ENCODE results near the gene DNAJC12. TPM values are rescaled to one million over a fixed set of nuclear protein-coding genes. Genes with fewer than 3 reads are reported as not detected.

Gene DNAJC12
- total and polyA plus RNA-seq, 2 of the 8 experiments (the other 6 are each of a cell fraction or from before 2014, with no cell fraction given): 0.86 to 4.2 TPM

DNA sequence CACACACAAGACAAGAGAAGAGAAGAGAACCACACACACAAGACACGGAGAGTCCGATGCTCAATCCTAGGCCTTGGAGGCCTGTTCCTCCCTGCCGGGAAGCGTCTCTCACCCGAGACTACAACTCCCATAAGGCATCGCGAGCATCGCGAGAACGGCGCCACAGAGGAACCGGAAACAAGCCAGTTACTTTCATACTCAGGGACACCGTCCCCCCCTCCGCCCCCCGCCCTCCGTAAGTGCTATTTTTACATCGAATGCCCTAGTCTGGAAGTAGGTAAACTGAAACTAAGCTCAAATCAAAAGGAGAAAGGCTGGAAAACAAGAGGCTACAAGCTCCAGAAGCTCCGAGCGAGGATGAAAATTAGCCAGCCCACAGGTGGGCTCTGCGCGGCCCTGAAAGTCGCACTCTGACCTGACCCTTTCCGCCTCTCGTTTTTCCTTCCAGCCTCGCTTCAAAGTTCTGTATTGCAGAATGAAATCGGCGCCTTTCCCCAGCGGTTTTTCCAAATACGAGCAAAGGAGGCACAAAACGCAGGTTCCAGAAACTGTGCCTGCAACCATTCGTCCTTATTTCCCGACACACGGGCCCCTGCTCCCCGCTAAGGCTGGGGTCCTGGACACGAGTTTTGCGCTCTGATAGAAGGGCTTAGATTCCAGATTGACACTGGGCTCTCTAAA, 11.5 kb upstream of the DNAJC12 start:
- peak overlapping the region; percentile 79 for H4K5ac ChIP-seq (ENCODE audit: insufficient read length, low read depth, low read length)
- H3K4me2 ChIP-seq (ENCODE audit: insufficient read depth in 1 of 2, low read depth in 2 of 2, low read length in 2 of 2): peak overlapping the region; percentile 76 to 89
- DNase-seq (ENCODE audit: low read depth in 1 of 2, low spot score in 2 of 2) (peak; percentile 81 to 94), FAIRE-seq (peak; percentile 85)
- peak overlapping the region; percentile 66 for H3K27ac ChIP-seq (ENCODE audit: low read depth, low read length)
- H3K4me1 ChIP-seq (replicated peaks in 1 of 4; ENCODE audit: control insufficient read depth in 3 of 4, insufficient read depth in 4 of 4, low read length in 3 of 4): no peaks in the 10 kb centered on the region
- no peaks in the 10 kb centered on the region for H4K20me1 ChIP-seq (replicated peaks in 1 of 2; ENCODE audit: control insufficient read depth in 1 of 2, insufficient read depth in 2 of 2, low read length in 2 of 2)
- H2BK5ac ChIP-seq (ENCODE audit: low read depth, low read length): peak overlapping the region; percentile 58
- WGBS, 2 experiments (ENCODE audit: extremely low coverage in 1 of 2, insufficient coverage in 1 of 2, insufficient read length in 1 of 2, insufficient replicate concordance in 2 of 2, low coverage in 1 of 2, low lambda C conversion rate in 2 of 2, missing lambda C conversion rate in 1 of 2): 2% methylated on average over 34 of the region's 36 CpGs; no CpG with 5 or more reads in 1 of the 2 experiments
- 0 out of 2 replicates have a peak overlapping the region, but pooled peaks have one; percentile 72 for H2BK15ac ChIP-seq (ENCODE audit: low read length)
- peak overlapping the region; percentile 85 to 93 (median 89) for H3K4me3 ChIP-seq (ENCODE audit: extremely low read depth in 1 of 4, insufficient read depth in 2 of 4, low read depth in 3 of 4, low read length in 4 of 4)
- CTCF ChIA-PET (ENCODE audit: partially characterized antibody): interaction anchor here (0.9 kb wide), 2 partner anchors 12 to 61 kb away, joined by 3 to 4 read pairs; no protein-coding TSS in a partner anchor
- H2BK12ac ChIP-seq (ENCODE audit: low read depth, low read length): no peak overlapping the region; the same call in 1 of the 2 replicates
- peak overlapping the region; percentile 19 for H3K4ac ChIP-seq (replicated peaks; ENCODE audit: insufficient read length, low read depth, low read length)
- peak overlapping the region; percentile 64; the same call in 1 of the 2 replicates for H3K18ac ChIP-seq (ENCODE audit: extremely low read depth, low read length)
- H3K9ac ChIP-seq (replicated peaks in 1 of 4; ENCODE audit: extremely low read depth in 1 of 4, low read depth in 3 of 4, low read length in 3 of 4): peak overlapping the region; percentile 78 to 98 (median 80)
- no peak overlapping the region for H4K91ac ChIP-seq (replicated peaks; ENCODE audit: insufficient read length, low read length)
- peak overlapping the region; percentile 76 for H2AFZ ChIP-seq (ENCODE audit: low read length)
- no peaks in the 10 kb centered on the region for H3K79me1 ChIP-seq (ENCODE audit: low read depth, low read length)
- H3K56ac ChIP-seq (replicated peaks; ENCODE audit: insufficient read length, low read depth, low read length): peak overlapping the region; percentile 91
- no peak overlapping the region for H2BK120ac ChIP-seq (replicated peaks; ENCODE audit: low read depth, low read length)
- H3K9me3 ChIP-seq (ENCODE audit: insufficient read depth in 2 of 2, low read depth in 1 of 2, low read length in 1 of 2): no peaks in the 10 kb centered on the region
- no peak overlapping the region for H3K23ac ChIP-seq (ENCODE audit: insufficient read length)
- POLR2A ChIA-PET (ENCODE audit: partially characterized antibody): interaction anchor here (0.6 to 1.2 kb wide), 6 partner anchors 9 to 126 kb away, joined by 3 to 4 read pairs (median 3); no protein-coding TSS in a partner anchor
- no peak overlapping the region; the same call in 1 of the 2 replicates for H2AK5ac ChIP-seq (ENCODE audit: low read depth, low read length)
- H3K79me2 ChIP-seq (ENCODE audit: control insufficient read depth in 1 of 2, insufficient read depth in 2 of 2, low read length in 2 of 2): no peaks in the 10 kb centered on the region
- H3K36me3 ChIP-seq (ENCODE audit: control insufficient read depth in 2 of 4, insufficient read depth in 4 of 4, low read length in 3 of 4): no peaks in the 10 kb centered on the region
- H3K14ac ChIP-seq (ENCODE audit: insufficient read length): no peak overlapping the region
- H3K27me3 ChIP-seq (replicated peaks in 1 of 4; ENCODE audit: control insufficient read depth in 3 of 4, extremely low read depth in 1 of 4, insufficient read depth in 3 of 4, low read length in 3 of 4): no peaks in the 10 kb centered on the region
- peaks cover 2% of the 10 kb centered on the region; the same call in 1 of the 2 replicates for H3K23me2 ChIP-seq (ENCODE audit: low read depth, low read length)
- no peak overlapping the region for H2BK20ac ChIP-seq (ENCODE audit: low read length)
- H4K8ac ChIP-seq (ENCODE audit: extremely low read depth, insufficient read depth, low read length): peak overlapping the region; percentile 81
- TF ChIP-seq YY1 (IDR thresholded peaks at IDR 0.05; ENCODE audit: low read depth, low read length): peak; percentile 37; the same call in 1 of the 2 replicates
- TF ChIP-seq CREB1 (IDR thresholded peaks at IDR 0.05): no peak
- TF ChIP-seq RXRA (IDR thresholded peaks at IDR 0.05; ENCODE audit: insufficient read depth, low read depth, low read length): no peak
- TF ChIP-seq, protein P1, sequence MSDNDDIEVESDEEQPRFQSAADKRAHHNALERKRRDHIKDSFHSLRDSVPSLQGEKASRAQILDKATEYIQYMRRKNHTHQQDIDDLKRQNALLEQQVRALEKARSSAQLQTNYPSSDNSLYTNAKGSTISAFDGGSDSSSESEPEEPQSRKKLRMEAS (IDR thresholded peaks at IDR 0.05): no peak
- TF ChIP-seq TAF7 (optimal IDR thresholded peaks at IDR 0.05; ENCODE audit: borderline replicate concordance, low read depth, low read length): no peak
- TF ChIP-seq SIN3A (conservative IDR thresholded peaks at IDR 0.05 in 1 of 2, IDR thresholded peaks at IDR 0.05 in 1 of 2; ENCODE audit: low read depth in 1 of 2, low read length in 2 of 2): 0 out of 4 replicates have a peak, but pooled peaks of 1 of the 2 experiments have one; percentile 46
- no peak for TF ChIP-seq JUN (IDR thresholded peaks at IDR 0.05; ENCODE audit: low read depth, low read length)
- TF ChIP-seq TBP (IDR thresholded peaks at IDR 0.05; ENCODE audit: low read depth, low read length): peak; percentile 60; the same call in 1 of the 2 replicates
- no peak for TF ChIP-seq POU5F1 (IDR thresholded peaks at IDR 0.05; ENCODE audit: low read depth, low read length)
- no peak for TF ChIP-seq HDAC2 (IDR thresholded peaks at IDR 0.05; ENCODE audit: borderline replicate concordance in 1 of 2, low read depth in 2 of 2, low read length in 2 of 2)
- TF ChIP-seq POLR2A (IDR thresholded peaks at IDR 0.05; ENCODE audit: control extremely low read depth in 1 of 2, low read depth in 2 of 2, low read length in 2 of 2): peak in 1 of 2 experiments; percentile 83; a peak in 2 of 3 replicates
- TF ChIP-seq SUZ12 (IDR thresholded peaks at IDR 0.05; ENCODE audit: low read length): no peak
